Astrocyte (in vitro differentiated cells and primary cell): ENCODE results near the gene AOC3.
"Not testable (repeated sequence)": the region's sequence is repeated elsewhere in the genome, so short reads cannot be mapped to it uniquely, and the experiment has no call there.

ENCODE experiments used
- EZH2 ChIP-seq: IDR thresholded peaks from 2 replicates; pipeline ENCODE4 v1.6.1; 2012; ENCODE audit warnings: mild to moderate bottlenecking, low read length, inconsistent platforms; ENCODE audit not compliant: insufficient read depth
- TF ChIP-seq, protein P1 (sequence below): IDR thresholded peaks from 2 replicates; pipeline ENCODE4 v1.5.1; 2011; ENCODE audit warnings: low read depth, mild to moderate bottlenecking, inconsistent platforms, low read length, moderate library complexity; ENCODE audit not compliant: insufficient read depth

DNA sequence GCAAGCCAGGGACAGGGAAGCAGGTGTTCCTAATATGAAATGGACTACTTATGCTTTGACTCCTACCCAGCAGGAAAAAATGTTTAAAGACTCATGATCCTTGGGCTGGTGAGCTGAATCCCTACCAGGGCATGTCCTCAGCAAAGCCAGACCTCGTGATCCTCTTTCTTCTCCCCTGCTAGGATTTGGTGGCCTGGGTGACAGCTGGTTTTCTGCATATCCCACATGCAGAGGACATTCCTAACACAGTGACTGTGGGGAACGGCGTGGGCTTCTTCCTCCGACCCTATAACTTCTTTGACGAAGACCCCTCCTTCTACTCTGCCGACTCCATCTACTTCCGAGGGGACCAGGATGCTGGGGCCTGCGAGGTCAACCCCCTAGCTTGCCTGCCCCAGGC lies 5.1 kb downstream of the AOC3 start:
- TF ChIP-seq, protein P1, sequence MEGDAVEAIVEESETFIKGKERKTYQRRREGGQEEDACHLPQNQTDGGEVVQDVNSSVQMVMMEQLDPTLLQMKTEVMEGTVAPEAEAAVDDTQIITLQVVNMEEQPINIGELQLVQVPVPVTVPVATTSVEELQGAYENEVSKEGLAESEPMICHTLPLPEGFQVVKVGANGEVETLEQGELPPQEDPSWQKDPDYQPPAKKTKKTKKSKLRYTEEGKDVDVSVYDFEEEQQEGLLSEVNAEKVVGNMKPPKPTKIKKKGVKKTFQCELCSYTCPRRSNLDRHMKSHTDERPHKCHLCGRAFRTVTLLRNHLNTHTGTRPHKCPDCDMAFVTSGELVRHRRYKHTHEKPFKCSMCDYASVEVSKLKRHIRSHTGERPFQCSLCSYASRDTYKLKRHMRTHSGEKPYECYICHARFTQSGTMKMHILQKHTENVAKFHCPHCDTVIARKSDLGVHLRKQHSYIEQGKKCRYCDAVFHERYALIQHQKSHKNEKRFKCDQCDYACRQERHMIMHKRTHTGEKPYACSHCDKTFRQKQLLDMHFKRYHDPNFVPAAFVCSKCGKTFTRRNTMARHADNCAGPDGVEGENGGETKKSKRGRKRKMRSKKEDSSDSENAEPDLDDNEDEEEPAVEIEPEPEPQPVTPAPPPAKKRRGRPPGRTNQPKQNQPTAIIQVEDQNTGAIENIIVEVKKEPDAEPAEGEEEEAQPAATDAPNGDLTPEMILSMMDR: not testable (repeated sequence)
- not testable (repeated sequence) for TF ChIP-seq EZH2
